GM12801 (cell line): Measurements from ENCODE around the gene LRRK1.

Experiments used
- CTCF ChIP-seq: IDR thresholded peaks from one replicate; pipeline ENCODE4 v1.5.1; 2011; ENCODE audit warnings: control low read depth; ENCODE audit not compliant: insufficient read length; ENCODE audit errors: extremely low read depth

Gene LRRK1

GRCh38 chr15:101113114-101114005 lies 194.2 kb downstream of the LRRK1 start:
- TF ChIP-seq CTCF: no peak

DNA sequence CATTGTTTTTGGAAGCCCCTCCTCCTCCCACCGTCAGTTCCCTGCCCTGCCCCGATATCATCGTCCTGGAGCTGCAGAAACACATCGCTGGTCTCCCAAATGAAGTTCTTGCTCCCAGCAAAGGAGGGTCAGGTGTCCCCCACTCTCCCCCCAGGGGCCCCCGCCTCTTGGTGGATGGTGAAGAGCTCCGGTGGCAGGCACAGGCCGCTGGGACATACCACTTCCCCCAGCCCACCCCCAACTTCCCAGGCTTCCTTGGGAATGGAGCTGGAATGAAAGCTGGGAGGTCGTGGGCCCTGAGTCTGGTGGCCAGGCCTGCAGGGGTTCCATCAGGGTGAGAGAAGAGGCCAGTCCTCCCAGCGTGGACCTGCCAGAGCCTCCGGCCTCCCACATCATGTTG lies 195.0 kb downstream of the LRRK1 start:
- TF ChIP-seq CTCF: no peak

GRCh38 chr15:101114610-101115009 lies 195.5 kb downstream of the LRRK1 start:
- TF ChIP-seq CTCF: no peak

- TF ChIP-seq CTCF: no peak
Observed at GRCh38 chr15:101115393-101115785, 196.2 kb downstream of the LRRK1 start.

GRCh38 chr15:101115786-101116680 lies 196.9 kb downstream of the LRRK1 start:
- TF ChIP-seq CTCF: no peak

- TF ChIP-seq CTCF: no peak
Observed at GRCh38 chr15:101116681-101116976, 197.5 kb downstream of the LRRK1 start.

- TF ChIP-seq CTCF: no peak
Observed at GRCh38 chr15:101118116-101118515, 199.0 kb downstream of the LRRK1 start.
